Erythroblast (primary cell): Measurements from ENCODE around the gene SHISA6.

Source experiments
- GATA1 ChIP-seq: IDR thresholded peaks from 2 replicates; pipeline ENCODE4 v1.6.1; 2011; ENCODE audit warnings: low read depth, mild to moderate bottlenecking, control low read depth, low read length, moderate library complexity
- POLR2A ChIP-seq: IDR thresholded peaks from 2 replicates; pipeline ENCODE4 v1.6.1; 2011; ENCODE audit warnings: mild to moderate bottlenecking, low read length

- no peak for TF ChIP-seq POLR2A
- TF ChIP-seq GATA1 = no peak
Measured at GRCh38 chr17:11459861-11460331, 218.9 kb downstream of the SHISA6 start.
